GM21717 (cell line): ENCODE measurements around the gene ZFC3H1.

Source experiments
- ATAC-seq: cut with Tn5 transposase; IDR thresholded peaks from one replicate; pipeline ENCODE4 v1.9.1; 2021; ENCODE audit warnings: mild to moderate bottlenecking, moderate library complexity; ENCODE audit not compliant: unreplicated experiment

ZFC3H1 gene

GRCh38 chr12:71638499-71638898, 25.1 kb downstream of the ZFC3H1 start:
- no peak for ATAC-seq

GRCh38 chr12:71636704-71637115, 26.9 kb downstream of the ZFC3H1 start:
- ATAC-seq = peak; percentile 51

- no peak for ATAC-seq
Observed at GRCh38 chr12:71627438-71628002, 36.1 kb downstream of the ZFC3H1 start.

GRCh38 chr12:71626768-71627167, 36.9 kb downstream of the ZFC3H1 start:
- no peak for ATAC-seq

- peak; percentile 77 for ATAC-seq
Observed at GRCh38 chr12:71626098-71626497, 37.5 kb downstream of the ZFC3H1 start.

- ATAC-seq = no peak
Observed at GRCh38 chr12:71625476-71625875, 38.2 kb downstream of the ZFC3H1 start.

- no peak for ATAC-seq
Observed at GRCh38 chr12:71621938-71622337, 41.7 kb downstream of the ZFC3H1 start.

GRCh38 chr12:71610031-71610795, 53.4 kb downstream of the ZFC3H1 start:
- no peak for ATAC-seq

- no peak for ATAC-seq
Observed at GRCh38 chr12:71607494-71608330, 55.9 kb downstream of the ZFC3H1 start.

GRCh38 chr12:71605039-71605438, 58.6 kb downstream of the ZFC3H1 start:
- ATAC-seq = no peak

- no peak for ATAC-seq
Observed at GRCh38 chr12:71602761-71603577, 60.7 kb downstream of the ZFC3H1 start.

GRCh38 chr12:71601546-71601945, 62.1 kb downstream of the ZFC3H1 start:
- no peak for ATAC-seq

GRCh38 chr12:71599210-71599609, 64.4 kb downstream of the ZFC3H1 start:
- no peak for ATAC-seq

GRCh38 chr12:71594214-71594948, 69.3 kb downstream of the ZFC3H1 start:
- ATAC-seq = no peak

- ATAC-seq = no peak
Observed at GRCh38 chr12:71592841-71593240, 70.8 kb downstream of the ZFC3H1 start.

GRCh38 chr12:71591601-71592000, 72.0 kb downstream of the ZFC3H1 start:
- ATAC-seq = no peak

GRCh38 chr12:71589478-71589881, 74.2 kb downstream of the ZFC3H1 start:
- no peak for ATAC-seq

GRCh38 chr12:71587012-71587411, 76.6 kb downstream of the ZFC3H1 start:
- ATAC-seq = no peak

- ATAC-seq = no peak
Observed at GRCh38 chr12:71585218-71585617, 78.4 kb downstream of the ZFC3H1 start.

- ATAC-seq = no peak
Observed at GRCh38 chr12:71584356-71584755, 79.3 kb downstream of the ZFC3H1 start.
